Hematopoietic multipotent progenitor cell treated with erythropoietin and hydrocortisone succinate and interleukin-3 and kit ligand, for 8 days (in vitro differentiated cells): ENCODE measurements around the gene DYTN.

Source experiments
- DNase-seq: peaks from one replicate; pipeline ENCODE4 v3.0.0-alpha.2; 2015

Gene DYTN

DNA sequence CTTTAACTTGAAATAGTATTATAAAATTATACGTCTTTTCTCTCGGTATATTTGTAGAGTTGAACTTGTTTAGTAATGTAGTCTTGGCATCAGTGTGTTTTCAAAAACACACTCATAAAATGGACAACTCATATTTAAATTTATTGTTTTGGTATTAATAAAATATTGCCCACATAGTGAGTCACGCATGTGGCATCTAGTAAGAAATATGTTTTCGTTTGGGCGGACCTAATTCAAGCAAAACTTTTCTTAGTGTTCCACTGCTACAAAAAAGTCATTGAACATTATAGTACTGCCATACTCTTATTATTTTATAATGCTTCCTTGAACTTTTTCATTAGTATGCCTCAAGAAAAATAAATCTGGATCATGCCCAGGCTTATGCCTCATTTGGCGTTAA, 107.0 kb downstream of the DYTN start:
- DNase-seq, result no peak

DNA sequence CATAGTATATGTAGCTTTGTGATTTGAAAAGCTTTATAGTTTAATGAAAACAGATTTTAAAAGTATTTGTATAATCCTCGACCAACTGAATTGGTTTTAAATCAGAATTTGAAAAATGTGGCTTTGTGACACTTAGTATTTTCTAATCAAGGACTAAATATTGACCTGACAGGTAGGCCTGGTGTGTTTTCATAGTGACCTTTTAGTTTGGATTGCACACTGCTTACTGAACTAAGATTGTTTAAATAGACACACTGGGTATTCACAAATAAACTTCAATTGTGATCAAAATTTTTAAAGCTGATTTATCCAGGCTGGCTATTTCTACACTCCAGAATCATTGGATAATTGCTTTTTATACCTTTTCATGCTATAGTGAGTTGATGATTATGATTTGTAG, 107.7 kb downstream of the DYTN start:
- DNase-seq, result no peak

DNA sequence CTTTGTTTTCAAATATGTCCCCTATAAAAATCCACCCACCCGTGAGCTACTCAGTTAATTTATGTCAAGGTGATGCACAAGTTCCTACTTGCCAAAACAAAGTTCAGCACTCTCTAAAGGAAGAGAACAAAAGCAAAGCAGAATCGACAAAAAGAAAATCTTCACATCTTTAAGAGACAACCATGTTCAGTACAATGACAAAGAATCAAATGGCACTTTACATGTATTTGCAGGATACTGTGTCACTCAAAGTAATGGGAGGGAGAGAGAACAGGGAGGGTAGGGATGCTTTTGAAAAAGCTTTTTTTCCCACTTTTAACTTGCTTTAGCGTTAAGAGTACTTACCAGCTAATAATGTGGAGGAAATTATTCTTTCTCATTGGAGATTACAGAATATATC, 115.0 kb downstream of the DYTN start:
- DNase-seq, result no peak
